Activated T-cell treated with anti-CD3 and anti-CD28 coated beads, Interleukin-2, amount 50 U/mL, for 4 hours (primary cell): ENCODE measurements around the gene LAMA5. TPM values are rescaled to one million over a fixed set of nuclear protein-coding genes. Genes with fewer than 3 reads are reported as not detected.

ENCODE experiments used
- ATAC-seq, 2 donors: fragments of 200-7000 bp; cut with Tn5 transposase; one replicate each; pipeline ENCODE4 v1.10.0; 2021
- DNase-seq: peaks from one replicate; pipeline ENCODE4 v3.0.0-alpha.2; 2020
- H3K27me3 Mint-ChIP-seq: one replicate; pipeline ENCODE4 v1.8.0; 2021; ENCODE audit warnings: low read depth, mixed read lengths
- H3K36me3 Mint-ChIP-seq: one replicate; pipeline ENCODE4 v1.8.0; 2022; ENCODE audit warnings: mixed read lengths; ENCODE audit not compliant: insufficient read depth
- H3K4me1 Mint-ChIP-seq: one replicate; pipeline ENCODE4 v1.8.0; 2021; ENCODE audit warnings: low read depth, mixed read lengths
- H3K4me3 Mint-ChIP-seq: one replicate; pipeline ENCODE4 v1.8.0; 2021; ENCODE audit warnings: mild to moderate bottlenecking, moderate library complexity, mixed read lengths
- H3K9me3 Mint-ChIP-seq: one replicate; pipeline ENCODE4 v1.8.0; 2021; ENCODE audit warnings: mixed read lengths
- total RNA-seq, 3 donors: library from RNA; stranded (reverse); gene quantifications; one replicate each; pipeline ENCODE4 v1.2.1, GENCODE V29; 2021

The LAMA5 gene
- total RNA-seq, 3 donors from 2014 or later: 0.82 to 1.0 (median 0.84) TPM

- Mint-ChIP-seq H3K4me3 (no peak overlapping the region), H3K9me3 (peaks cover 4% of the 10 kb centered on the region), H3K36me3 (no peaks in the 10 kb centered on the region), H3K4me1 (no peaks in the 10 kb centered on the region), H3K27me3 (no peaks in the 10 kb centered on the region)
- ATAC-seq (no peak), DNase-seq (no peak)
These were observed 19.7 kb downstream of the LAMA5 start for GRCh38 chr20:62347445-62347844.

- Mint-ChIP-seq H3K4me3 (no peak overlapping the region), H3K36me3 (no peaks in the 10 kb centered on the region), H3K27me3 (no peaks in the 10 kb centered on the region), H3K4me1 (no peaks in the 10 kb centered on the region), H3K9me3 (peaks cover 4% of the 10 kb centered on the region)
- DNase-seq (no peak), ATAC-seq (no peak)
These were observed 20.0 kb downstream of the LAMA5 start for GRCh38 chr20:62347151-62347404.

GRCh38 chr20:62346398-62347150 is 20.5 kb downstream of the LAMA5 start:
- no peak for DNase-seq
- no peaks in the 10 kb centered on the region for H3K27me3 Mint-ChIP-seq
- no peak for ATAC-seq
- H3K36me3 Mint-ChIP-seq: no peaks in the 10 kb centered on the region
- no peak overlapping the region for H3K4me3 Mint-ChIP-seq
- peaks cover 4% of the 10 kb centered on the region for H3K9me3 Mint-ChIP-seq
- H3K4me1 Mint-ChIP-seq: no peaks in the 10 kb centered on the region

- Mint-ChIP-seq H3K27me3 (no peaks in the 10 kb centered on the region), H3K36me3 (no peaks in the 10 kb centered on the region), H3K4me1 (no peaks in the 10 kb centered on the region), H3K9me3 (peaks cover 4% of the 10 kb centered on the region), H3K4me3 (no peak overlapping the region)
- ATAC-seq: no peak
- DNase-seq: no peak
These were observed 21.3 kb downstream of the LAMA5 start for GRCh38 chr20:62345681-62346370.

- peaks cover 4% of the 10 kb centered on the region for H3K9me3 Mint-ChIP-seq
- H3K4me3 Mint-ChIP-seq: no peak overlapping the region
- ATAC-seq (no peak), DNase-seq (no peak)
- no peaks in the 10 kb centered on the region for H3K4me1 Mint-ChIP-seq
- no peaks in the 10 kb centered on the region for H3K36me3 Mint-ChIP-seq
- H3K27me3 Mint-ChIP-seq: no peaks in the 10 kb centered on the region
These were observed 22.3 kb downstream of the LAMA5 start for GRCh38 chr20:62344782-62345181.

GRCh38 chr20:62344092-62344491 is 23.0 kb downstream of the LAMA5 start:
- Mint-ChIP-seq H3K36me3 (no peaks in the 10 kb centered on the region), H3K4me1 (no peaks in the 10 kb centered on the region), H3K4me3 (no peak overlapping the region), H3K9me3 (peaks cover 4% of the 10 kb centered on the region), H3K27me3 (no peaks in the 10 kb centered on the region)
- ATAC-seq: no peak
- no peak for DNase-seq

- H3K9me3 Mint-ChIP-seq: no peaks in the 10 kb centered on the region
- ATAC-seq: no peak
These were observed 24.2 kb downstream of the LAMA5 start for GRCh38 chr20:62342910-62343309.

GRCh38 chr20:62339647-62340062 is 27.5 kb downstream of the LAMA5 start:
- DNase-seq: no peak
- no peak for ATAC-seq
- Mint-ChIP-seq H3K9me3 (no peaks in the 10 kb centered on the region), H3K36me3 (no peaks in the 10 kb centered on the region), H3K4me1 (no peaks in the 10 kb centered on the region), H3K4me3 (no peak overlapping the region), H3K27me3 (peaks cover 9% of the 10 kb centered on the region)

More at GRCh38 chr20:62342910-62343309, 24.2 kb downstream of the LAMA5 start:
- H3K4me3 Mint-ChIP-seq: no peak overlapping the region
- H3K4me1 Mint-ChIP-seq: no peaks in the 10 kb centered on the region
- DNase-seq: no peak
- no peaks in the 10 kb centered on the region for H3K27me3 Mint-ChIP-seq
- no peaks in the 10 kb centered on the region for H3K36me3 Mint-ChIP-seq

- ATAC-seq (no peak), DNase-seq (no peak)
- Mint-ChIP-seq H3K36me3 (no peaks in the 10 kb centered on the region), H3K4me1 (no peaks in the 10 kb centered on the region), H3K4me3 (no peak overlapping the region), H3K27me3 (peaks cover 9% of the 10 kb centered on the region), H3K9me3 (no peaks in the 10 kb centered on the region)
These were observed 28.9 kb downstream of the LAMA5 start for GRCh38 chr20:62338294-62338620.

- ATAC-seq (no peak), DNase-seq (no peak)
- no peaks in the 10 kb centered on the region for H3K4me1 Mint-ChIP-seq
- no peaks in the 10 kb centered on the region for H3K9me3 Mint-ChIP-seq
- peaks cover 9% of the 10 kb centered on the region for H3K27me3 Mint-ChIP-seq
- H3K36me3 Mint-ChIP-seq: no peaks in the 10 kb centered on the region
- no peak overlapping the region for H3K4me3 Mint-ChIP-seq
These were observed 29.4 kb downstream of the LAMA5 start for GRCh38 chr20:62337558-62338293.

GRCh38 chr20:62336775-62337557 is 30.1 kb downstream of the LAMA5 start:
- peaks cover 9% of the 10 kb centered on the region for H3K27me3 Mint-ChIP-seq
- H3K36me3 Mint-ChIP-seq: no peaks in the 10 kb centered on the region
- ATAC-seq (no peak), DNase-seq (no peak)
- no peaks in the 10 kb centered on the region for H3K4me1 Mint-ChIP-seq
- H3K9me3 Mint-ChIP-seq: no peaks in the 10 kb centered on the region
- no peak overlapping the region for H3K4me3 Mint-ChIP-seq

GRCh38 chr20:62336329-62336728 is 30.8 kb downstream of the LAMA5 start:
- Mint-ChIP-seq H3K9me3 (no peaks in the 10 kb centered on the region), H3K4me1 (no peaks in the 10 kb centered on the region), H3K4me3 (no peak overlapping the region), H3K27me3 (peaks cover 9% of the 10 kb centered on the region), H3K36me3 (no peaks in the 10 kb centered on the region)
- ATAC-seq (no peak), DNase-seq (no peak)

GRCh38 chr20:62335532-62335931 is 31.6 kb downstream of the LAMA5 start:
- Mint-ChIP-seq H3K36me3 (no peaks in the 10 kb centered on the region), H3K4me1 (no peaks in the 10 kb centered on the region), H3K27me3 (peaks cover 9% of the 10 kb centered on the region), H3K4me3 (no peak overlapping the region), H3K9me3 (no peaks in the 10 kb centered on the region)
- DNase-seq: no peak
- no peak for ATAC-seq

GRCh38 chr20:62334881-62335280 is 32.2 kb downstream of the LAMA5 start:
- Mint-ChIP-seq H3K4me3 (no peak overlapping the region), H3K4me1 (no peaks in the 10 kb centered on the region), H3K9me3 (no peaks in the 10 kb centered on the region), H3K27me3 (peaks cover 9% of the 10 kb centered on the region), H3K36me3 (no peaks in the 10 kb centered on the region)
- no peak for ATAC-seq
- no peak for DNase-seq
